Measurements from ENCODE around the gene PEPD.

Gene PEPD

GRCh38 chr19:33392341-33393285, 129.0 kb downstream of the PEPD start:
- Mint-ChIP-seq H3K27me3 (ENCODE audit: low read depth, poor library complexity) (peaks cover 3% of the 10 kb centered on the region), H3K4me1 (peaks cover 34% of the 10 kb centered on the region), H3K9me3 (no peaks in the 10 kb centered on the region), H3K4me3 (no peak overlapping the region), H3K36me3 (ENCODE audit: low read depth) (no peaks in the 10 kb centered on the region), H3K27ac (no peak overlapping the region)
- no peak for TF ChIP-seq CTCF (IDR thresholded peaks at IDR 0.05)
- no peak for DNase-seq

GRCh38 chr19:33391631-33392249, 129.9 kb downstream of the PEPD start:
- H3K4me3 Mint-ChIP-seq, result no peak overlapping the region
- H3K4me1 Mint-ChIP-seq, result peaks cover 29% of the 10 kb centered on the region

GRCh38 chr19:33390908-33391630, 130.5 kb downstream of the PEPD start:
- Mint-ChIP-seq H3K27me3 (ENCODE audit: low read depth, poor library complexity) (peaks cover 3% of the 10 kb centered on the region), H3K4me1 (peaks cover 25% of the 10 kb centered on the region), H3K9me3 (no peaks in the 10 kb centered on the region), H3K4me3 (no peak overlapping the region), H3K27ac (no peak overlapping the region), H3K36me3 (ENCODE audit: low read depth) (no peaks in the 10 kb centered on the region)
- DNase-seq, result no peak
- no peak for TF ChIP-seq CTCF (IDR thresholded peaks at IDR 0.05)

More at GRCh38 chr19:33391631-33392249, 129.9 kb downstream of the PEPD start:
- no peaks in the 10 kb centered on the region for H3K36me3 Mint-ChIP-seq (ENCODE audit: low read depth)
- H3K27me3 Mint-ChIP-seq (ENCODE audit: low read depth, poor library complexity), result peaks cover 3% of the 10 kb centered on the region
- no peak for DNase-seq
- no peak for TF ChIP-seq CTCF (IDR thresholded peaks at IDR 0.05)
- no peaks in the 10 kb centered on the region for H3K9me3 Mint-ChIP-seq
- H3K27ac Mint-ChIP-seq, result no peak overlapping the region

- peaks cover 24% of the 10 kb centered on the region for H3K4me1 Mint-ChIP-seq
- no peak for DNase-seq
- H3K9me3 Mint-ChIP-seq, result no peaks in the 10 kb centered on the region
- peaks cover 3% of the 10 kb centered on the region for H3K27me3 Mint-ChIP-seq (ENCODE audit: low read depth, poor library complexity)
- no peak for TF ChIP-seq CTCF (IDR thresholded peaks at IDR 0.05)
- H3K4me3 Mint-ChIP-seq, result no peak overlapping the region
- no peak overlapping the region for H3K27ac Mint-ChIP-seq
- no peaks in the 10 kb centered on the region for H3K36me3 Mint-ChIP-seq (ENCODE audit: low read depth)
Measured at GRCh38 chr19:33390101-33390907, 131.3 kb downstream of the PEPD start.

- H3K27ac Mint-ChIP-seq, result no peak overlapping the region
- DNase-seq, result no peak
- no peak for TF ChIP-seq CTCF (IDR thresholded peaks at IDR 0.05)
- H3K9me3 Mint-ChIP-seq, result no peaks in the 10 kb centered on the region
- H3K27me3 Mint-ChIP-seq (ENCODE audit: low read depth, poor library complexity), result peaks cover 3% of the 10 kb centered on the region
- H3K4me1 Mint-ChIP-seq, result peaks cover 16% of the 10 kb centered on the region
- no peaks in the 10 kb centered on the region for H3K36me3 Mint-ChIP-seq (ENCODE audit: low read depth)
- no peak overlapping the region for H3K4me3 Mint-ChIP-seq
Measured at GRCh38 chr19:33389421-33390100, 132.0 kb downstream of the PEPD start.

Measured in nephron progenitor cell (in vitro differentiated cells).